Endothelial cell of umbilical vein (primary cell): Measurements from ENCODE around the gene ACP5.

Experiments
- POLR2AphosphoS5 ChIP-seq: IDR thresholded peaks from 2 replicates; pipeline ENCODE4 v1.6.1; 2012; ENCODE audit warnings: low read depth, mild to moderate bottlenecking, control low read depth, low read length, moderate library complexity; ENCODE audit not compliant: insufficient read depth
- TF ChIP-seq, protein P1 (sequence below), 2 donors: IDR thresholded peaks; 1 replicate in 1 of 2; 2 replicates in 1 of 2; pipeline ENCODE4 v1.5.1; 2011; ENCODE audit warnings: low read length in 2 of 2, mild to moderate bottlenecking in 2 of 2, moderate library complexity in 2 of 2, control low read depth in 1 of 2, inconsistent platforms in 1 of 2, low read depth in 1 of 2; ENCODE audit not compliant: insufficient read depth in 1 of 2; ENCODE audit errors: extremely low read depth in 1 of 2

DNA sequence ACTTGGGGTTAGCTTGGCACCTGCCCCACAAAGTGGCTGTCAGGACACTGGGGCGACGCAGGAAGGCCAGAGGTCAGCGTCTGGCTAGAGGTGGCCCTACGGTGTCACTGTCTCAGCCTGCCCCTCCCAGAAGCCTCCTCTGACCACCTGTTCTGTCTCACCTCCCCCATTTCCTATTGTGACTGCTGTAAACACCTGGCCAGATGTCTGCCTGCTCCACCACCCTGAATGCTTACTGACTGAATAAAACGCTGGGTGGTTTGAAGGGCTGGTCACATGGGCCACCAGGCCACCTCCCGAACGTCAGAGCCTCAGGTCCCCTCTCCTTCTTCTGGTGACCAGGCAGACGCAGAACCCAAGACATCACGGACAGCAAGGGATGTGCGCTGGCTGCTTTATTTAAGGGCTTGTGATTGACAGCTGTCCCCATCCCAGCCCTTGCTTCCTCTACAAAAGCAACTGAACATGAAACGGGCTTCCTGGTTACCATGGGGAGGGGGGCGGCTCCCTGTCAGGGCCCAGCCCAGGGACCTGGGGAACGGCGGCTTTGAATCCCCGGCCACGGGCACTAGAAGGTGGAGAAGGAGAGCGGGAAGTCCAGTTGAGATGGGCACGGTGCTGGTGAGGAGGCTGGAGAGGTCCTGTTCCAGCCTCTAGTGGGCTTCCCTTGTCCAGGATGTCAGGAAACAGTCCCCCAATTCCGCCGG, 24.6 kb downstream of the ACP5 start:
- TF ChIP-seq POLR2AphosphoS5 = no peak
- TF ChIP-seq, protein P1, sequence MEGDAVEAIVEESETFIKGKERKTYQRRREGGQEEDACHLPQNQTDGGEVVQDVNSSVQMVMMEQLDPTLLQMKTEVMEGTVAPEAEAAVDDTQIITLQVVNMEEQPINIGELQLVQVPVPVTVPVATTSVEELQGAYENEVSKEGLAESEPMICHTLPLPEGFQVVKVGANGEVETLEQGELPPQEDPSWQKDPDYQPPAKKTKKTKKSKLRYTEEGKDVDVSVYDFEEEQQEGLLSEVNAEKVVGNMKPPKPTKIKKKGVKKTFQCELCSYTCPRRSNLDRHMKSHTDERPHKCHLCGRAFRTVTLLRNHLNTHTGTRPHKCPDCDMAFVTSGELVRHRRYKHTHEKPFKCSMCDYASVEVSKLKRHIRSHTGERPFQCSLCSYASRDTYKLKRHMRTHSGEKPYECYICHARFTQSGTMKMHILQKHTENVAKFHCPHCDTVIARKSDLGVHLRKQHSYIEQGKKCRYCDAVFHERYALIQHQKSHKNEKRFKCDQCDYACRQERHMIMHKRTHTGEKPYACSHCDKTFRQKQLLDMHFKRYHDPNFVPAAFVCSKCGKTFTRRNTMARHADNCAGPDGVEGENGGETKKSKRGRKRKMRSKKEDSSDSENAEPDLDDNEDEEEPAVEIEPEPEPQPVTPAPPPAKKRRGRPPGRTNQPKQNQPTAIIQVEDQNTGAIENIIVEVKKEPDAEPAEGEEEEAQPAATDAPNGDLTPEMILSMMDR (IDR thresholded peaks at IDR 0.05; ENCODE audit: extremely low read depth in 1 of 2, insufficient read depth in 1 of 2, low read depth in 1 of 2, low read length in 2 of 2) = no peak
